Keratinocyte (primary cell): ENCODE measurements around the gene PGM1. TPM values are rescaled to one million over a fixed set of nuclear protein-coding genes. Genes with fewer than 3 reads are reported as not detected.

Experiments used
- DNase-seq: peaks from one replicate; pipeline ENCODE4 v3.0.0-alpha.2; 2011; ENCODE audit warnings: low read depth, missing footprints, low spot score
- FAIRE-seq: peaks from 2 replicates; lab custom pipeline; 2011; peaks lifted over from hg19 to GRCh38; lab: Jason Lieb, UNC
- H2AFZ ChIP-seq: 2 replicates; pipeline ENCODE4 v1.6.0; 2012; ENCODE audit warnings: low read length, control low read depth, inconsistent platforms; ENCODE audit not compliant: control insufficient read depth
- H3K27ac ChIP-seq: 2 replicates; pipeline ENCODE4 v1.5.1; 2011; ENCODE audit warnings: low read length; ENCODE audit not compliant: control insufficient read depth, insufficient read depth
- H3K27me3 ChIP-seq: 3 replicates; pipeline ENCODE4 v1.6.0; 2011; ENCODE audit warnings: low read length; ENCODE audit not compliant: control insufficient read depth, insufficient read depth; ENCODE audit errors: extremely low read depth
- H3K36me3 ChIP-seq, 2 experiments: 2 replicates in 1 of 2; 3 replicates in 1 of 2; pipeline ENCODE4 v1.5.1; 2011; ENCODE audit warnings: low read length in 2 of 2, mild to moderate bottlenecking in 1 of 2; ENCODE audit not compliant: control insufficient read depth in 2 of 2, insufficient read depth in 2 of 2; ENCODE audit errors: extremely low read depth in 1 of 2
- H3K4me1 ChIP-seq: 3 replicates; pipeline ENCODE4 v1.5.1; 2011; ENCODE audit warnings: low read length; ENCODE audit not compliant: control insufficient read depth, insufficient read depth; ENCODE audit errors: extremely low read depth
- H3K4me2 ChIP-seq: 3 replicates; pipeline ENCODE4 v1.6.0; 2011; ENCODE audit warnings: low read depth, low read length; ENCODE audit not compliant: control insufficient read depth, insufficient read depth; ENCODE audit errors: extremely low read depth
- H3K4me3 ChIP-seq, 3 experiments: fragments of 200-600 bp in 1 of 3; sonication (generic) in 1 of 3; 2 replicates in 2 of 3; 3 replicates in 1 of 3; pipeline ENCODE4 v1.5.1; 2011 to 2016; ENCODE audit warnings: low read length in 3 of 3, mild to moderate bottlenecking in 3 of 3, control low read depth in 2 of 3, inconsistent platforms in 1 of 3, low read depth in 1 of 3, mixed read lengths in 1 of 3, mixed run types in 1 of 3, moderate library complexity in 1 of 3; ENCODE audit not compliant: control insufficient read depth in 2 of 3, insufficient read depth in 2 of 3; ENCODE audit errors: extremely low read depth in 1 of 3
- H3K79me2 ChIP-seq: 2 replicates; pipeline ENCODE4 v1.6.0; 2012; ENCODE audit warnings: low read length; ENCODE audit not compliant: control insufficient read depth, insufficient read depth
- H3K9ac ChIP-seq: 3 replicates; pipeline ENCODE4 v1.6.0; 2011; ENCODE audit warnings: low read length; ENCODE audit not compliant: control insufficient read depth, insufficient read depth; ENCODE audit errors: extremely low read depth
- H3K9me1 ChIP-seq: 3 replicates; pipeline ENCODE4 v1.6.0; 2011; ENCODE audit warnings: low read length; ENCODE audit not compliant: control insufficient read depth, insufficient read depth; ENCODE audit errors: extremely low read depth
- H3K9me3 ChIP-seq: 2 replicates; pipeline ENCODE4 v1.5.1; 2012; ENCODE audit warnings: low read depth, low read length; ENCODE audit not compliant: control insufficient read depth
- H4K20me1 ChIP-seq: 3 replicates; pipeline ENCODE4 v1.6.0; 2011; ENCODE audit warnings: low read length; ENCODE audit not compliant: control insufficient read depth, insufficient read depth; ENCODE audit errors: extremely low read depth
- CTCF ChIP-seq, 3 experiments: IDR thresholded peaks in 1 of 3; conservative IDR thresholded peaks in 1 of 3; optimal IDR thresholded peaks in 1 of 3; 2 replicates in 2 of 3; 3 replicates in 1 of 3; pipeline versions ENCODE3 to v1.5.1; 2011; ENCODE audit warnings: low read length in 3 of 3, mild to moderate bottlenecking in 3 of 3, moderate library complexity in 2 of 3, control low read depth in 1 of 3, inconsistent platforms in 1 of 3; ENCODE audit not compliant: insufficient read depth in 2 of 3; ENCODE audit errors: extremely low read depth in 1 of 3
- EZH2 ChIP-seq: IDR thresholded peaks from one replicate; pipeline ENCODE4 v1.6.1; 2012; ENCODE audit warnings: inconsistent platforms, mild to moderate bottlenecking, low read length, moderate library complexity
- dilution Hi-C: fragments of 300-500 bp; cut with MboI; formaldehyde crosslinking; loops from one replicate; pipeline ENCODE4 v1.7.0; 2020; ENCODE audit warnings: low sequenced_read_pairs; ENCODE audit not compliant: extremely low pct_ligation_motif_present
- polyA plus RNA-seq, 5 experiments: library from polyadenylated mRNA; depleted of rRNA in 3 of 5; stranded (reverse) in 3 of 5; stranded (forward) in 1 of 5; unstranded in 1 of 5; fragments of >200 nt; gene quantifications; 1 replicate in 1 of 5; 2 replicates in 3 of 5; 3 replicates in 1 of 5; pipeline versions ENCODE4 v1.2.1 to v1.2.3, GENCODE V29; 2011 to 2012; ENCODE audit warnings: missing spikeins in 2 of 5, low read depth in 1 of 5, low replicate concordance in 1 of 5

PGM1 gene
- polyA plus RNA-seq, 1 donor (not counting 4 experiments of a cell fraction or from before 2014, with no cell fraction given): 38.9 TPM

- Histone ChIP-seq H3K79me2 (no peaks in the 10 kb centered on the region), H3K4me1 (peaks cover 22% of the 10 kb centered on the region), H3K9me1 (no peaks in the 10 kb centered on the region), H3K4me2 (no peak overlapping the region), H3K9ac (no peak overlapping the region), H3K4me3 (no peak overlapping the region), H3K27ac (no peak overlapping the region), H4K20me1 (no peaks in the 10 kb centered on the region), H3K9me3 (peaks cover 2% of the 10 kb centered on the region), H3K27me3 (no peaks in the 10 kb centered on the region), H3K36me3 (no peaks in the 10 kb centered on the region), H2AFZ (no peak overlapping the region)
- no peak for FAIRE-seq
- no peak for DNase-seq
- dilution Hi-C loops: no loop called here
- TF ChIP-seq EZH2 (no peak), CTCF (optimal IDR thresholded peaks at IDR 0.05 in 1 of 3, IDR thresholded peaks at IDR 0.05 in 1 of 3, conservative IDR thresholded peaks at IDR 0.05 in 1 of 3; ENCODE audit: extremely low read depth in 1 of 3, insufficient read depth in 2 of 3, low read length in 3 of 3) (no peak)
These were observed 78.3 kb downstream of the PGM1 start for GRCh38 chr1:63671514-63671913.

GRCh38 chr1:63674238-63674864 is 81.1 kb downstream of the PGM1 start:
- Histone ChIP-seq H3K4me3 (no peak overlapping the region), H2AFZ (no peak overlapping the region), H3K9me1 (no peaks in the 10 kb centered on the region), H3K36me3 (no peaks in the 10 kb centered on the region), H3K4me1 (peaks cover 12% of the 10 kb centered on the region), H4K20me1 (no peaks in the 10 kb centered on the region), H3K9me3 (peaks cover 2% of the 10 kb centered on the region), H3K27ac (no peak overlapping the region), H3K27me3 (no peaks in the 10 kb centered on the region), H3K79me2 (no peaks in the 10 kb centered on the region), H3K9ac (no peak overlapping the region), H3K4me2 (no peak overlapping the region)
- dilution Hi-C loops: no loop called here
- DNase-seq (no peak), FAIRE-seq (peak; percentile 95)
- TF ChIP-seq EZH2 (no peak), CTCF (optimal IDR thresholded peaks at IDR 0.05 in 1 of 3, IDR thresholded peaks at IDR 0.05 in 1 of 3, conservative IDR thresholded peaks at IDR 0.05 in 1 of 3; ENCODE audit: extremely low read depth in 1 of 3, insufficient read depth in 2 of 3, low read length in 3 of 3) (peak; percentile 51 to 80 (median 54))
